AG04450 (cell line): Measurements from ENCODE around the gene TPH1. TPM values are rescaled to one million over a fixed set of nuclear protein-coding genes. Genes with fewer than 3 reads are reported as not detected.

Experiments
- CTCF ChIA-PET: fragments of 300-600, 350-600 bp; formaldehyde crosslinking; extraction: SDS; loops from one replicate; lab custom pipeline; 2022; ENCODE audit warnings: antibody characterized with exemption, inconsistent platforms; lab: Charles Lee
- POLR2A ChIA-PET: fragments of 350-600 bp; formaldehyde crosslinking; extraction: SDS; loops from one replicate; lab custom pipeline; 2021; ENCODE audit warnings: antibody characterized with exemption, inconsistent platforms; lab: Yijun Ruan, JAX
- DNase-seq: peaks from one replicate; pipeline ENCODE4 v3.0.0-alpha.2; 2011; ENCODE audit warnings: low read depth, low spot score
- H3K27ac ChIP-seq: one replicate; pipeline ENCODE4 v1.5.1; 2012; ENCODE audit warnings: low read depth, low read length, control low read depth
- H3K27me3 ChIP-seq: one replicate; pipeline ENCODE4 v1.6.0; 2012; ENCODE audit warnings: low read length; ENCODE audit not compliant: control insufficient read depth, insufficient read depth
- H3K4me3 ChIP-seq: 2 replicates; pipeline ENCODE4 v1.5.1; 2011; ENCODE audit warnings: mild to moderate bottlenecking, low read depth, low read length, control low read depth
- H3K9me3 ChIP-seq: 2 replicates; pipeline ENCODE4 v1.5.1; 2012; ENCODE audit warnings: low read length; ENCODE audit not compliant: control insufficient read depth, insufficient read depth
- polyA plus RNA-seq: library from polyadenylated mRNA; depleted of rRNA; stranded (reverse); fragments of >200 nt; gene quantifications from 2 replicates; pipeline ENCODE4 v1.2.3, GENCODE V29; 2011
- TF ChIP-seq, protein P1 (sequence below): IDR thresholded peaks from 2 replicates; pipeline ENCODE4 v1.5.1; 2011; ENCODE audit warnings: low read depth, low read length, control low read depth, inconsistent platforms

Gene TPH1
- polyA plus RNA-seq, 1 experiment, result 0.06 TPM

DNA sequence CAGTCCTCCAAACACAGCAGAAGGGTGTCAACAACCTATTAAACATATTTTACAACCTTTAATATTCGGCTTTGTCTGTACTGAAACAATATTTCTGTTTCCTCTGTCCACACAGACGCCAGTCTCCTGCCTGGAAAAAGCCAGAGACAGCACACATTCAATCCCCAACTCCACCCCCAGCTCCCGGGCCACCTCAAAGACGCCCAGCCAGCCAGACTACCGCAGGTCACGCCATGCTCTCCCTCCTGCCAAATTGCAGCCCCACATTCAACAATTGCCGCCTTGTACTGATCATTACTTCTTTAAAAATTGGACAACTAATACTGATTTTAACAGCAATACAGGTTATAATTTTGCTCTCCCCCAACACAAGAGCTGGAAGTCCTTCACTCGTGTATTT is 34.4 kb downstream of the TPH1 start:
- POLR2A ChIA-PET, result no interaction called here
- H3K27ac ChIP-seq, result no peak overlapping the region
- peaks cover 6% of the 10 kb centered on the region for H3K27me3 ChIP-seq
- DNase-seq, result no peak
- TF ChIP-seq, protein P1, sequence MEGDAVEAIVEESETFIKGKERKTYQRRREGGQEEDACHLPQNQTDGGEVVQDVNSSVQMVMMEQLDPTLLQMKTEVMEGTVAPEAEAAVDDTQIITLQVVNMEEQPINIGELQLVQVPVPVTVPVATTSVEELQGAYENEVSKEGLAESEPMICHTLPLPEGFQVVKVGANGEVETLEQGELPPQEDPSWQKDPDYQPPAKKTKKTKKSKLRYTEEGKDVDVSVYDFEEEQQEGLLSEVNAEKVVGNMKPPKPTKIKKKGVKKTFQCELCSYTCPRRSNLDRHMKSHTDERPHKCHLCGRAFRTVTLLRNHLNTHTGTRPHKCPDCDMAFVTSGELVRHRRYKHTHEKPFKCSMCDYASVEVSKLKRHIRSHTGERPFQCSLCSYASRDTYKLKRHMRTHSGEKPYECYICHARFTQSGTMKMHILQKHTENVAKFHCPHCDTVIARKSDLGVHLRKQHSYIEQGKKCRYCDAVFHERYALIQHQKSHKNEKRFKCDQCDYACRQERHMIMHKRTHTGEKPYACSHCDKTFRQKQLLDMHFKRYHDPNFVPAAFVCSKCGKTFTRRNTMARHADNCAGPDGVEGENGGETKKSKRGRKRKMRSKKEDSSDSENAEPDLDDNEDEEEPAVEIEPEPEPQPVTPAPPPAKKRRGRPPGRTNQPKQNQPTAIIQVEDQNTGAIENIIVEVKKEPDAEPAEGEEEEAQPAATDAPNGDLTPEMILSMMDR, result no peak
- H3K4me3 ChIP-seq, result peak overlapping the region; percentile 84
- CTCF ChIA-PET, result interaction anchor here (2.4 kb wide), 1 partner anchor 95 kb away, joined by 7 read pairs; the partner anchor contains the start of gene SAAL1
- no peaks in the 10 kb centered on the region; the same call in 1 of the 2 replicates for H3K9me3 ChIP-seq

DNA sequence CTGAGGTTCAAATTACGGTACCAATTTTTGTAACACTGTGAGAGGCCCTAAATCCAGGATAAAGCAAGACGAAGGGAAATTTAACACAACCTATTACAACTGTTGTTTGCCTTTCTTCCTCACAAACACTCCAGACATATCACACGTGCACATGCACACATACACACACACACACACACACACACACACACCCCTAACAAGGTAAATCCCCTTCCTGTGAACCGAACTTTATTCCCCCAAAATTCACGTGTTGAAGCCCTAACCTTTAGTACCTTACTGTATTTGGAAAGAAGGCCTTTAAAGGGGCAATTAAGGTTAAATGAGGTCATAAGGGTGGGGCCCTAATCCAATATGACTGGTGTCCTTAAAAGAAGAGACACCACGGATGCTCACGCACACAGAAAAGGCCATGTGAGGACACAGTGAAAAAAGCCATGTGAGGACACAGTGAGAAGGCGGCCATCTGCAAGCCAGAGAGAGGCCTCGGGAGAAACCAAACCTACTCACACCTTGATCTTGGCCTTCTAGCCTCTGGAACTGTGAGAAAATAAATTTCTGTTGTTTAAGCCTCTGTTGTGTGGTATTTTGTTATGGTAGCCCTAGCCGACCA is 35.0 kb downstream of the TPH1 start:
- DNase-seq, result no peak
- H3K27me3 ChIP-seq, result peaks cover under 1% of the 10 kb centered on the region
- no peak overlapping the region for H3K4me3 ChIP-seq
- H3K9me3 ChIP-seq, result no peaks in the 10 kb centered on the region; the same call in 1 of the 2 replicates
- TF ChIP-seq, protein P1, result no peak
- POLR2A ChIA-PET, result no interaction called here
- CTCF ChIA-PET, result no interaction called here
- no peak overlapping the region for H3K27ac ChIP-seq

DNA sequence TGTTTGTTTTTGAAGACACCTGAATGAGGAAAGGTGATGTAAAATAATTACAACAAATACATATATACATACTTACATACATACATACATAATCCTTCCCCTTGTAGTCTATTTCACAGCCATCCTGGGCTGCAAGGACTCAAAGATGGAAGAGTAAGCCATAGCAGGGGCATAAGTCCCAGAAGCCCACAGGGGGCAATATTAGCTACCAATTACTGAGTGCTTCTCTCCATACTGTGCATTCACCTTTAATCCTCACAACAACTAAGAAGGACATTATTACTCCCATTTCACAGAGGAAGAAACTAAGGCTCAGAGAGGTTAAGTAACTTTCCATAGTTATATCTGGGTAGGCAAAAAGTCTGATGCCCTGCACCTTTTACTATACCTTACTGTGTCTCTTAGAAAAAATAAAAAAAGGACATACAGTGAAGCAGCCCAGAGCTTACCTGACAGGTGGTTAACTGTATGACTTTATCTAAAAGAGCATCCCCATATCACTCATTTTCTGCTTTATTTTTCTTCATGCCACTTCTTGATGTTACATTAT is 35.9 kb downstream of the TPH1 start:
- TF ChIP-seq, protein P1, result no peak
- Histone ChIP-seq H3K4me3 (no peak overlapping the region), H3K27ac (no peak overlapping the region), H3K9me3 (no peaks in the 10 kb centered on the region; the same call in 1 of the 2 replicates), H3K27me3 (no peaks in the 10 kb centered on the region)
- no peak for DNase-seq
- CTCF ChIA-PET, result interaction anchor here (0.9 kb wide), 1 partner anchor 19 kb away, joined by 4 read pairs; no protein-coding TSS in a partner anchor
- POLR2A ChIA-PET, result no interaction called here

DNA sequence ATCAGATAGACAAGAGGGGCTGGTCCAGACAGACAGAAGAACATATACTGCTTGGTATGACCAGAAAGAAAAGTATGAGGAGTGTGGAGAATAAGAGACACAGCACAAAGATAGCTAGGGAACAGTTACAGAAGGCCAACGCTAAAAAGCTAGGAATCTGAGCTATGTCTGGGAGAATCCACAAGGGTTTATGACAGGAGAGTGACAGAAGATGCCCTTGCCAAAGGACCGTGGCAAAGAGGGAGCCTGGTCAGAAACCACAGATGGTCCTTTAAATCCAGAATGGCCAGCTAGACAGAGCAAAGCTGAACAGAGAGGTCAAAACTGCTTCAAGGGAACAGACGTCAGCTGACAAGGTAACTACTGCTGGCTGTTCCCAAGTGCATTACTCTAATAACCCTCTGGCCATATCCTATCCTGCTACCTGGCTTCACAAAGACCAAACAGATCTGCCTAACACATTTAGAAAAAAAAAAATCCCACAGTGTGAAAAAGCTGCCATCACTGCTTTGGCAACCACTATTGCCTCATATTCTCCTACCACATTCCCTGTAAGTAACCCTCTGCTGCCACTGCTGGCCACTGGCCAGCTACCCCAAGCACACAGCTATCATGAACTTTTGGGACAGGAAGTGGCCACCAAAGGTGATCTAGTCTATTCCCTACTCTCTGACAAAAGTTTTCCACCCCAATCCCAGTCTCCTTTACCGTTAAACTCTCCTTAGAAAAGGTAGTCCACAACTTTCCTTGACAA is 40.5 kb downstream of the TPH1 start:
- CTCF ChIA-PET, result interaction anchor here (1.0 to 2.3 kb wide), 4 partner anchors 8 to 101 kb away, joined by 3 to 10 read pairs (median 4); partner anchors contain the start of gene SAAL1

More for the DNA sequence above, 40.5 kb downstream of the TPH1 start:
- Histone ChIP-seq H3K27me3 (no peaks in the 10 kb centered on the region), H3K27ac (no peak overlapping the region), H3K9me3 (no peaks in the 10 kb centered on the region), H3K4me3 (no peak overlapping the region)
- no peak for DNase-seq
- POLR2A ChIA-PET, result no interaction called here
- TF ChIP-seq, protein P1, result no peak
